ENCODE data around the gene GJC1.

GRCh38 chr17:44772308-44773045, 57.6 kb downstream of the GJC1 start:
- TF ChIP-seq SUZ12 (IDR thresholded peaks at IDR 0.05; ENCODE audit: low read length) = no peak
- TF ChIP-seq CTCF (IDR thresholded peaks at IDR 0.05; ENCODE audit: control extremely low read depth in 1 of 3, insufficient read depth in 1 of 3, low read depth in 1 of 3, low read length in 3 of 3) = no peak
- no peak for TF ChIP-seq MAX (IDR thresholded peaks at IDR 0.05)
- no peak for TF ChIP-seq POLR2AphosphoS5 (IDR thresholded peaks at IDR 0.05; ENCODE audit: low read depth, low read length)
- TF ChIP-seq SIX5 (IDR thresholded peaks at IDR 0.05; ENCODE audit: low read depth, low read length) = no peak
- no peak for TF ChIP-seq SIRT6 (IDR thresholded peaks at IDR 0.05; ENCODE audit: low read length)
- no peak for TF ChIP-seq POLR2A (IDR thresholded peaks at IDR 0.05; ENCODE audit: control extremely low read depth in 1 of 2, low read depth in 2 of 2, low read length in 2 of 2)

All from H1 (cell line).